ENCODE measurements around the gene ZC3H4.
"Not testable (repeated sequence)": the region's sequence is repeated elsewhere in the genome, so short reads cannot be mapped to it uniquely, and the experiment has no call there.

ZC3H4 gene

DNA sequence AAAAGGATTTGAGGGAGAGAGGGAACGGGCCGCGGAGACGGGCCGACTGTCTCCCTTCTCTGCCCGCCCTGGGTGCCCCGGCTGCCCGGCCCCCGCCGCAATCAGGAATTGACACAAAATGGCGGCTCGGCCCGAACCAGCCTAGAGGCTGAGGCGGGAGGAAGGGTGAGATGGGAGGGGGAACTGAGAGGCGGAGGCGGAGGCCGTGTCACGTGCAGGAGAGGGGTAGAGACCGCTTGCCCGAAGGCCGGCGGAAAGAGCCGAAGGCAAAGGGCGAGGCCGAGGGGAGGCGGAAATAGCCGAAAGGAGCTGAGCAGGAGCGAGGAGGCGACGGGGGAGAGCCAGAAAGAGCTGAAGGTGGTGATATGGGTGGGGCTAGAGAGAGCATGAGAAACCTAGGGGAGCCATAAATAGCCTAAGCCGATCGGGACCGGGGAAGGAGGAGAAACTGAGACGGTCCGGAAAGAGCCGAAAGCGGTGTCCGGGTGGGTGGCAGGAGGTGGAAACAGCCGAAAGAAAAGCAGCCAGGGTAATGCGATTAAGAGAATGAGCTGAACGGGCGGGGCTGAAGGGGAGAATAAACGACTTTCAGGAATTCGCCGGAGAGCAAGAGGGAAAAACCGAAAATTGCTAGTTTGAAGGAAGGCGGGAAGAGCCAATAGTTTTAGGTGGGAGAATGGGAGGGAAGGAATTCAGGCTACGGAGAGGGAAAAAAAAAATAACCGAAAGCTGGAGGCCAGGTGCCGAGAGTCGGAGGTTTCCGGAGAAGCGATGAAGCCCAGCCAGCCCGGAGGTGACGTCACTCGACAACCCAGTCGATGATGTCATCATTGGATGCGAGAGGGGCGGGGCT, at the start of gene ZC3H4:
Gene ZC3H4 (minus strand): TSS at position 780 of the 853 bp plus-strand sequence. CDS start 1,192 bp downstream, outside the sequence.
- DNase-seq = peak; percentile 98

DNA sequence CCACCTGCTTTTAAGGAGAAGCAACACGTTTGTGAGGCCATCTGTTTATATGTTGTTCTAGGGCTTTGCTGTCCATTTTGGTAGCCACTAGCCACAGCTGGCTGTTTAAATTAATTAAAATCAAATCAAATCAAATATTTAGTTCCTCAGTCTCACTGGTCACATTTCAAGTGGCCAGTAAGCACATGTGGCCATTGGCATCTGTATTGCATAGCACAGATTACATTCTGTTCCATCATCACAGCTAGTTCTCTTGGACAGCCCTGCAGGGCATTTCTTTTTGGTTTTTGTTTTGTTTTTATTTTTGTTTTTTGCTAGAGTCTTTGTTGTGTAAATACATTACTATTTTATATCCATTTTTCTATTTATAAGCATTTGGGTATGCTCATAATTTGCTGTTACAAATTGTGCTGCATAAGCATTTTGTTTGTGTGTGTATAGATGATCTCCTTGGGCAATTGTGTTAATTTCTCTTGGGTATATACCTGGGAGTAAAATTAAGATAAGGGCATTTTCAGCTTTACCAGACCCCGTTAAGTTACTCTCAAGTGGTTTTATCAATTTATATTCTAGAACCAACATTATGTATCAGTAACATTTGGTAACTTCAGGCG, 48.4 kb upstream of the ZC3H4 start:
- no peak for DNase-seq

DNA sequence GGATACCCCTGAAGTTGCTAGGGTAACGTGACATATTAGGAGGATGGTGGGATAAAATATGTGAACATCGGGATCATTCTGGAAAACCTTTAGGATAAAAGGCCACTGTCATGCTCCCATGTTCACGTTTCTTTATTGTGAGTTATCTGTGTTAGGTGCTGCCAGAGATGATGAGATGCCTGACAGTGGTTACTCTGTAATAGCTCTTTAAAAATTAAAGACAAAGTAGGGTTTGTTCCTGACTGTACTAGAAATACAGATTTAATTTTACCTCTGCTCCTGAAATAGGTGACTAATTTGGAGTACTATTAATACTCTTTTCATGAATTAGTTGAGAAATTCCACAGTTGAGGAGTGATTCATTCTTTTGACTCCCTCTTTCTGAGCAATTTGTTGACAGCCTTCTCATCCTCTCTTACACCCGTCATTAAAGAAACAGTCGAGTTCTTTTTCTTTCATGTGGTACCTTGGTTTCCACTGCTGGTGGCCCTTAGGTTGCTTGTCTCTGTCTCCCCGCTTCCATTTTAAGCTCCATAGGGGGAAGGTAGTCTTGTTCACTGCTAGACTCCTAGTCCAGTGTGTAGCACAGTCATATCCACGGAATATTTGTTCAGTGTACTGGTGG, 45.4 kb upstream of the ZC3H4 start:
- no peak for DNase-seq

- DNase-seq = no peak
Measured at GRCh38 chr19:47158367-47158791, 44.8 kb upstream of the ZC3H4 start.

DNA sequence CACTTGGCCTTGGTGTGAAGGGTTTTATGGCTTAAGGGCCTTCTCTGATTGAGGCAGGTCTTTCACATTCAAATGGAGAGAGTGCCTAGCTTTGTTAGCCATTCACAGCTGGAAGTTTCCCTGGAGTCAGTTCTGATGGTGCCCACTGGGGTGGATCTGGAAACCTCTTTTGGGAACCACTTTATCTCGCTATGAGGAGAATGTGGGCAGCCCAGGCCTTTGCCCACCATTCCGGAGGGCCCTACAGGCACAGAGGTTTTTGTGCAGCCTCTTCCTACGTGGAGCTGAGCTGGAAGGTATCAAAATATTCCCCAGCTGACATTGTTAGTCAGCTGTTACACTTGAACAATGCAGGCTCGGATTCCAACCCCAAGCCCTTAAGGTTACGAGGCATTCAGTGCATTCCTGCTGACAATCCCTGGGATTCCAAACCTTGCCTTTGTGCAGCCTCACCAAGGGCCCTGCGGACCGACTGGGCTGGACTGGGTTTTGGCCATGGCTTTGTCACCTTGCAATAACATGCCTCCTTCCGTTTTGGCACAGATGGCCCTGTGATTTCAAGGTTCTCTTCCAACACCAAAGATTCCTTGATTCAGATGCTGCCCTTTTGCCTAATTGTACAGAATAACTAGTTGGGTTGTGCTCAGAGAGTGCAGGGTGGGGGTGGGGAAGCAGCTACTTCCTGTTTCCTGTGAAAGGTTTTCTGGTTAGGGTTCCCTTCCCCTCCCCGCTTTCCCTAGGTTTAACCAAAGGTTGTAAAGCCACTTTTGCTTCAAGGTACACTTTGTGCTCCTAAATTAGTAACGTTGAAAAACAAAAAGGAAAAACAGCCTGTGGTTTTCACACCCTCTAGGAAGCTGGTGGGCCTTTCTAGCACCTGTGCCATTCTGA, 44.1 kb upstream of the ZC3H4 start:
- DNase-seq = no peak

DNA sequence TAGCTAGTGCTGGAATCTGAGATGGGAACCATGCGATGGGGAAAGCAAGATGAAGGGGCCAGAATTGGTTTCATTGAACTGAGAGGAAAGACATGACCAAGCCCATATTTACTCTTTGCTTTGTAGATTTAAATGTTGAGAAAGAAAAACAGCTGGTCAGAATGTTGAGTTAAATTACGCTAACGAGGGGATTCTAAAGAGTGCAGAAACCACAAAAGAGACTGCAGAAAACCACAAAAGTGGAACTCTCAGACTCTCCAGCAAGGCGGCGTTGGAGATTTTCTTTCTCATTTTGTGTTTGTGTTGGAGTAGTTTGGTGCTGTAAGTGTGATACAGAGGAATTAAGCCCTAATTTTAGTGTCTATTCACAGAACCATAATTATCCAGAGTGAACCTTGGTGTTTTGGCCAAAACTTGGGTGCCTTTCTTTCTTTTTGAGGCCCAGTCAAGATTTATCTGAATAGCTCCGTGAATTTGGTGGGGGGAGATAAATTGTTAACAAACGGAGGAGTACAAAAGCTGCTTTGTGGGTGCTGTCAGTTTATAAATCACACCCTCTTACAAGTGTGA, 43.4 kb upstream of the ZC3H4 start:
- no peak for DNase-seq

DNA sequence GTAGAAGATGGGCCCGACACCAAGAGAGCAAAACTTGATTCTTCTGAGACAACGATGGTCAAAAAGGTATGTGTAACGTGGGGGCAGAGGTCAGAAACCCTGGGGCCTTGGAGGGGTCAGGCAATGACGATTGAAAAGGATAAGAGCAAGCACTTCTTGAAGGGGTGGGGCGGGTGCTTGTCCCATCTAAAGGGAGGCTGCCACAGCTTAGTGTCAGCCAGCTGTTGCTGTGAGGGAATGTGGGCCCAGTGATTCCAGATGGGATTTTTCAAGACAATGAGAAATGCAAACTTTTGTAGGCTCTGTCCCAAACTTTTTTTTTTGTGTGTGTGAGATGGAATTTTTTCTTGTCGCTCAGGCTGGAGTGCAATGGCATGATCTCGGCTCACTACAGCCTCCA, 41.6 kb upstream of the ZC3H4 start:
- DNase-seq = no peak

DNA sequence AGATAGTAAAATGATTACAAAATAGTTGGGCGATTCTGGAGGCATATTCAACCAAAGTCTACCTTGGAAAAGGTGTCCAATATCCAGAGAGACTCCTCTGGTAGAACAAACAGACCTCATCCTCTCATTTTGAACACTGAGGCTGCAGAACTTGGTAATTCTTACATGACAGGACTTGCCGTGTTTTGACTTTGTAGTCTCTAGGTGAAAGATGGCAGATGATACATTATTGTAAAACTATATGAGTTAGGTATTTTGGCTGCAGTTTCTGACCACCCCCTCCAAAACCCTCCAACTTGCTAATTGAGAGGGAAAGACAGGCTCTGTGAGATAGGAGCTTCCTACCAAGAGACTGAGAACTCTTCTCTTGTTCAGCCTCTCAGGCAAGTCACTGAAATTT, 39.7 kb upstream of the ZC3H4 start:
- no peak for DNase-seq

GRCh38 chr19:47152632-47153031, 39.1 kb upstream of the ZC3H4 start:
- DNase-seq = no peak

GRCh38 chr19:47152205-47152604, 38.6 kb upstream of the ZC3H4 start:
- DNase-seq = no peak

DNA sequence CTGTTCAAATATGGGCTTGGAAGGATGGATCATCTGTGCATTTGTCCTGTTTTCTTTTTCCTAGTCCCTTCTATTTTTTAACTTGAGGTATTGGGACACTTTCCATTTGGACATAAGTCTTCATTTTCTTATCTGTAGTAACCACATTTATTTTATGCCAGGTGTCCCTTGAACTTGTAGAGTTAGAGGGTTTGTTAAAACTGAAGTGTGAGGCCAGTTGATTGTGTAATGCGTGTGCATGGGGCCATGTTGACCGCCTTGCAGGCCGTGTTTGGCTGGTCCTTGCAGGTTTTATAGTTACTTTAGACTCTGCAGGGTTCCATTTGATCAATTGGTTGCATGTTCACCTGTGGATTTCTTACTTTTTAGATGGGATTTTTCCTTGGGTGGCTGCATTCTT, 38.1 kb upstream of the ZC3H4 start:
- no peak for DNase-seq

- no peak for DNase-seq
Measured at GRCh38 chr19:47146920-47147319, 33.3 kb upstream of the ZC3H4 start.

GRCh38 chr19:47145639-47146486, 32.3 kb upstream of the ZC3H4 start:
- DNase-seq = no peak

GRCh38 chr19:47144630-47145029, 31.1 kb upstream of the ZC3H4 start:
- DNase-seq = no peak

DNA sequence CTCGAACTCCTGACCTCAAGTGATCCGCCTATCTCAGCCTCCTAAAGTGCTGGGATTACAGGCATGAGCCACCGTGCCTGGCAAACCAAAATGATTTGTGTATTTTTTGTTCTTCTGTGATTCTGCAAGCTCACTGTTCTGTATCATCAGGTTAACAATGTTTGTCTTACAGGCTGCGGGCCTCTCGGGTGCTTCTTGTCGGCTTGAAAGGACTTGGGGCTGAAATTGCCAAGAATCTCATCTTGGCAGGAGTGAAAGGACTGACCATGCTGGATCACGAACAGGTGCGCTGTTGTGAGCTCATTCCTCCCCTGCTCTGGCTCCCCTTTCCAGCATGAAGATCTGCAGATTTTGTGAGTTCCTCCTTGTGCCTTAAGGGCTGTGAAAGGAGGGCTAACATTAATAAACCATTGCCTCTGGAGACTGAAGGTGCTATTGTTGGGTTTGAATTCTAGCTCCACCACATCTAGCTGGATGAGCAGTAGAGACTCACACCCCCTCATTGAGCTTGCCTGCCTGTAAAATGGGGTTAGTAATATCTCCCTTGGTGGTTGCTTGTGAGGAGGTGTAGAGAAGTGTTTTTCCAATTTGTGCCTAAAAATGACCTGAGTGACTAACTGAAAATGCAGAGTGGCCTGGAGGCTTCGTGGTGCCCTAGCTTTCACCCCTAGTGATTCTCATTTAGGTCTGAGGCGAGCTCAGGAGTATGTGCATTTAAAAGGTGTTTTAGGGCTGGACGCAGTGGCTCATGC, 29.9 kb upstream of the ZC3H4 start:
- no peak for DNase-seq

GRCh38 chr19:47142779-47143178, 29.2 kb upstream of the ZC3H4 start:
- DNase-seq = no peak

DNA sequence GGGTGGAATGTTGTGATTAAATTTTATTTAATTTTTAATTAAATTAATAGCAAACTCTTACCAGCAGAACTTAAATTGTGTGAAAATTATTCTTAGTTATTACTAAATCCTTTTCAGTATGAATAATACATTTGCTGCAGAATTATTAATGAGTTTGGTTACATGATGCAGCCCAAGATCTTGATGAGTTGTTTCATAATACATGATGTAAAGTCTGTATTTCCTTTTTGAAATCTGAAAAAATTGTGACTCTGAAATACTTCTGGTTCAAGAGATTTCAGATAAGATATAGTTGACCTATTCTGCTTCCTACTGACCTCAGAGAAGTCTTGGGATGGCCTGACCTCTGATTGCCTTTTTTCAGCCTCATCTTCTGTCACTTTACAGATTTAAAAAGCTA, 28.1 kb upstream of the ZC3H4 start:
- no peak for DNase-seq

GRCh38 chr19:47141252-47141651, 27.7 kb upstream of the ZC3H4 start:
- not testable (repeated sequence) for DNase-seq

DNA sequence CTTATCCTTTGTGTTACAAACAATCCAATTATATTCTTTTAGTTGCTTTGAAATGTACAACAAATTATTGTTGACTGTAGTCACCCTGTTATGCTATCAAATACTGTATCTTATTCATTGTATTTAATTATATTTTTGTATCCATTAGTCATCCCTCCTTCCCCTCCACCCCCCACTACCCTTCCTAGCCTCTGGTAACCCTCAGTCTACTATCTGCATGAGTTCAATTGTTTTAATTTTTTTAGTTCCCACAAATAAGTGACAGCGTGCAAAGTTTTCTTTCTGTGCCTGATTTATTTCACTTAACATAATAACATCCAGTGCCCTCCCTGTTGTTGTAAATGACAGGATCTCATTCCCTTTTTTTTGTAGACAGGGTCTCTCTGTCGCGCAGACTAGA, 21.6 kb upstream of the ZC3H4 start:
- DNase-seq = no peak

DNA sequence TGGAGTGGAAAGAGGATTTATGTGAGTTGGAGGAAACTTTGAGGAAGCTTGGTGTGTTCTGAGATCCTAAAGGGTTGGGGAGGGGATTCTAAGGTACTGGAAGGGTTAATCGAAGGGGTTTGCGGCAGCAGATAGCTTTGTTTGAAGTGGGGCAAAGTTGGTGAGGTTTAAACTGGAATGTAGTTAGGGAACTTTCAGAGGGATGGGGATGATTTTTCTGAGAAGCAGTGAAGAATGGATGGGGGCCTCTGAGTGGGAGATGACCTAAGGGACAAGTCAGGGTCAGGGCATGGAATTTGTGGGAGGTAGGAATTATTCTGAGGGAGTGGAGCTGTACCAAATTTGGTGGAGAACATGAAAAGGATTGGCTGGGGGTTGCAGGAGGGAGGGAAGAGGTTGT, 21.0 kb upstream of the ZC3H4 start:
- no peak for DNase-seq

DNA sequence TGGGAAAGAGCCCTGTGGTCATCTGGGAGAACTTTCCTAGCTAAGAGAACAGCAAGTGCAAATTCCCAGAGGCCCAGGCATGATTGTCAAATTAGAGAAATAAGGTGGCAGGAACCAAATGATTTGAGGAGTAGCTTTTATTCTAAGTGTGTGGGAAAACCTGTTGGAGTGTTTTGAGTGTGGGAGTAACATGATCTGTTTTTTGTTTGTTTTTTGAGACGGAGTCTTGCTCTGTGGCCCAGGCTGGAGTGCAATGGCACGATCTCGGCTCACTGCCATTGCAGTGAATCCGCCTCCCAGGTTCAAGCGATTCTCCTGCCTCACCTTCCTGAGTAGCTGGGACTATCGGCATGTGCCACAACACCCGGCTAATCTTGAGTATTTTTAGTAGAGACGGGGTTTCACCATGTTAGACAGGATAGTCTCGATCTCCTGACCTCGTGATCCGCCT, 19.5 kb upstream of the ZC3H4 start:
- no peak for DNase-seq

Data from NCI-H510A (cell line).